Adipocyte (in vitro differentiated cells): ENCODE results near the gene TFCP2.

Source experiments
- DNase-seq: peaks from one replicate; pipeline ENCODE4 v3.0.0-alpha.2; 2015; ENCODE audit warnings: low read depth
- H3K27me3 ChIP-seq: replicated peaks from 2 replicates; pipeline ENCODE4 v1.7.0; 2013; ENCODE audit warnings: mild to moderate bottlenecking, low read length, moderate library complexity; ENCODE audit not compliant: control insufficient read depth, insufficient read depth
- H3K36me3 ChIP-seq: 2 replicates; pipeline ENCODE4 v1.7.0; 2013; ENCODE audit warnings: low read length, mild to moderate bottlenecking, moderate library complexity; ENCODE audit not compliant: control insufficient read depth, insufficient read depth, severe bottlenecking
- H3K4me1 ChIP-seq: 2 replicates; pipeline ENCODE4 v1.7.0; 2013; ENCODE audit warnings: mild to moderate bottlenecking, low read length, moderate library complexity; ENCODE audit not compliant: control insufficient read depth, insufficient read depth
- H3K4me3 ChIP-seq: 2 replicates; pipeline ENCODE4 v1.7.0; 2013; ENCODE audit warnings: mild to moderate bottlenecking, low read length, moderate library complexity
- H3K9ac ChIP-seq: 2 replicates; pipeline ENCODE4 v1.7.0; 2013; ENCODE audit warnings: mild to moderate bottlenecking, low read length, moderate library complexity
- H3K9me3 ChIP-seq: 2 replicates; pipeline ENCODE4 v1.7.0; 2013; ENCODE audit warnings: mild to moderate bottlenecking, low read length, moderate library complexity; ENCODE audit not compliant: control insufficient read depth

Gene TFCP2

DNA sequence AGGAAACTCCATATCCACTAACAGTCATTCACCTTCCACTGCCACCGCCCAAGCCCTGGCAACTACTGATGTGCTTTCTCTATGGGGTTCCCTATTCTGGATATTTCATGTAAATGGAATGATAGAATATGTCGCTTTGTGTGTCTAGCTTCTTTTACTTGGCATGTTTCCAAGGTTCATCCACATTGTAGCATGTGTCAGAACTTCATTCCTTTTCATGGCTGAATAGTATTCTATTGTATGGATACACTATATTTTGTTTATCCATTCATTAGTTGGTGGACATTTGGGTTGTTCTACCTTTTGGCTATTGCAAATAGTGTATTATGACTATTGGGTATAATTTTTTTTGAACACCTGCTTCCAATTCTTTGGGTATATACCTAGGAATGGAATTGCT is 36.3 kb upstream of the TFCP2 start:
- H3K27me3 ChIP-seq, result no peaks in the 10 kb centered on the region
- no peaks in the 10 kb centered on the region for H3K36me3 ChIP-seq
- H3K9me3 ChIP-seq, result no peaks in the 10 kb centered on the region
- DNase-seq, result no peak
- no peak overlapping the region for H3K9ac ChIP-seq
- H3K4me3 ChIP-seq, result no peak overlapping the region
- H3K4me1 ChIP-seq, result peaks cover 5% of the 10 kb centered on the region

DNA sequence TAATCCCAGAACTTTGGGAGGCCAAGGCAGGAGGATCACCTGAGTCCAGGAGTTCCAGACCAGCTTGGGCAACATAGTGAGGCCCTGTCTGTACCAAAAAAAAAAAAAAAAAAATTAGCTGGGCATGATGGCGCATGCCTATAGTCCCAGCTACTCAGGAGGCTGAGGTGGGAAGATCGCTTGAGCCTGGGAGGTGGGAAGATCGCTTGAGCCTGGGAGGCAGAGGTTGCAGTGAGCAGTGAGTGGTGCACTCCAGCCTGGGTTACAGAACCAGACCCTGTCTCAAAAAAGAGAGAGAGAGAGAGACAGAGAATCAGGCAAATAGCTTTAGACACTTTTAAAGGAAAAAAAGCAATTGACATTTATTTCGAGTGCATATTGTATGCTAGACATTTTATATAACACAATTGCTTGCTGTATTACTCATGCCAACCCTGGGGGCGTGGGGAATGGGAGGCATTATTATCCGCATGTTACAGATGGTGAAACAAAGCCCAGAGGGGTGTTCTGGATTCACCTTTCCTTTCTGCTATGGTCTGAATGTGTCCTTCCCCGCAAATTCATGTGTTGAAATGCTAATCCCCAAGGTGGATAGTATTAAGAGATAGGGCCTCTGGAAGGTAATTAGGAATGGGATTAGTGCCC is 35.2 kb upstream of the TFCP2 start:
- Histone ChIP-seq H3K27me3 (no peaks in the 10 kb centered on the region), H3K9me3 (no peaks in the 10 kb centered on the region), H3K4me1 (peaks cover 8% of the 10 kb centered on the region), H3K36me3 (no peaks in the 10 kb centered on the region), H3K4me3 (no peak overlapping the region), H3K9ac (no peak overlapping the region)
- no peak for DNase-seq

GRCh38 chr12:51205350-51205749 is 32.4 kb upstream of the TFCP2 start:
- no peaks in the 10 kb centered on the region for H3K9me3 ChIP-seq
- peaks cover 8% of the 10 kb centered on the region for H3K4me1 ChIP-seq
- no peak overlapping the region for H3K4me3 ChIP-seq

DNA sequence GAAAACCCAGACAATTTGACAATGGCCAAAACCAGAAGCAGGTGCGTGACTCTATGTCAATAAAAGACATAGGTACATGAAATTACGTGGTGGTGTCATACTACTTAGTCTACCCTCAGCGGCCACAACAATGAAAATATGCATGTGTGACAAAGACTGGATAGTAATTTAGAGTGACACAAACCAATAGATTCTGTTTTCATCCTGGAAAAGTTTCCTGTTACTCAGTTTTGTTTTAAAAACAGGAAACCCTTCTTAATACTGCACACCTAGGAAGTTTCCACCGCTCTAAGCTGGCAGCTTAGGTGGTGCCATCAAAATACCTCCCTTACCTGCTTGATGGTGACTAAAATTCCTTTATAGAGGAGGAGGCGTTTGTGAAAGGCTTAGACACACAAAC is 29.8 kb upstream of the TFCP2 start:
- Histone ChIP-seq H3K9ac (no peak overlapping the region), H3K4me1 (peaks cover 8% of the 10 kb centered on the region), H3K9me3 (no peaks in the 10 kb centered on the region), H3K27me3 (no peaks in the 10 kb centered on the region), H3K36me3 (no peaks in the 10 kb centered on the region), H3K4me3 (no peak overlapping the region)
- no peak for DNase-seq

More at GRCh38 chr12:51205350-51205749, 32.4 kb upstream of the TFCP2 start:
- Histone ChIP-seq H3K36me3 (no peaks in the 10 kb centered on the region), H3K9ac (no peak overlapping the region), H3K27me3 (no peaks in the 10 kb centered on the region)
- no peak for DNase-seq

- Histone ChIP-seq H3K36me3 (no peaks in the 10 kb centered on the region), H3K4me3 (no peak overlapping the region), H3K9me3 (no peaks in the 10 kb centered on the region), H3K9ac (no peak overlapping the region), H3K4me1 (peaks cover 8% of the 10 kb centered on the region), H3K27me3 (no peaks in the 10 kb centered on the region)
- no peak for DNase-seq
Observed at GRCh38 chr12:51200806-51201205, 27.9 kb upstream of the TFCP2 start.

DNA sequence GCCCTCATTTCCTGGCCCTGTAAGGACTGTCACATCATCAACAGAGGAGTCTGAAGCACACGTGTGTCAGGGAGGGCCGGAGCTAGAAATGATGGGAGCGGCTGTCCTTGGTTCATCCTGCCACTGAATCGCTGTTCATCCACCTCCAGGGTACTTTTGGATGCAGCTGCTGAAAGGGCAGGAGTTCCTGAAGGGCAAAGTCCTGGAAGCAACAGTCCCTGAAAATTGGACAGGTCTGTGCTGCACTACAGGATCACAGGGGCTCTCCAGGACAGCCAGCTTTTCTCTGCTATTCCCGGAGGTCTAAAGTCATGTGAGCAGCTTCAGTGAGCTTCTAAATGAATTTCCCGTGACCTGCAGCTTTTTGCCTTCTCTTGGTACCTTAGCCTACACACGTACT is 27.2 kb upstream of the TFCP2 start:
- H3K27me3 ChIP-seq, result no peaks in the 10 kb centered on the region
- peaks cover 8% of the 10 kb centered on the region for H3K4me1 ChIP-seq

GRCh38 chr12:51199366-51199945 is 26.5 kb upstream of the TFCP2 start:
- no peak overlapping the region for H3K4me3 ChIP-seq
- no peaks in the 10 kb centered on the region for H3K36me3 ChIP-seq
- H3K27me3 ChIP-seq, result no peaks in the 10 kb centered on the region
- H3K9ac ChIP-seq, result no peak overlapping the region
- no peaks in the 10 kb centered on the region for H3K9me3 ChIP-seq
- DNase-seq, result no peak
- H3K4me1 ChIP-seq, result peaks cover 5% of the 10 kb centered on the region

More for the DNA sequence above, 27.2 kb upstream of the TFCP2 start:
- Histone ChIP-seq H3K9ac (no peak overlapping the region), H3K36me3 (no peaks in the 10 kb centered on the region), H3K4me3 (no peak overlapping the region), H3K9me3 (no peaks in the 10 kb centered on the region)
- no peak for DNase-seq

- Histone ChIP-seq H3K27me3 (no peaks in the 10 kb centered on the region), H3K4me3 (no peak overlapping the region), H3K9ac (no peak overlapping the region), H3K4me1 (no peaks in the 10 kb centered on the region), H3K36me3 (no peaks in the 10 kb centered on the region), H3K9me3 (no peaks in the 10 kb centered on the region)
- no peak for DNase-seq
Observed at GRCh38 chr12:51198568-51199365, 25.8 kb upstream of the TFCP2 start.

- Histone ChIP-seq H3K4me3 (no peak overlapping the region), H3K4me1 (no peaks in the 10 kb centered on the region)
- no peak for DNase-seq
Observed at GRCh38 chr12:51197736-51198567, 25.0 kb upstream of the TFCP2 start.

GRCh38 chr12:51196547-51196946 is 23.6 kb upstream of the TFCP2 start:
- H3K9ac ChIP-seq, result no peak overlapping the region
- DNase-seq, result no peak
- no peaks in the 10 kb centered on the region for H3K9me3 ChIP-seq
- no peaks in the 10 kb centered on the region for H3K36me3 ChIP-seq
- no peaks in the 10 kb centered on the region for H3K27me3 ChIP-seq
- H3K4me3 ChIP-seq, result no peak overlapping the region
- H3K4me1 ChIP-seq, result no peaks in the 10 kb centered on the region

More at GRCh38 chr12:51197736-51198567, 25.0 kb upstream of the TFCP2 start:
- Histone ChIP-seq H3K27me3 (no peaks in the 10 kb centered on the region), H3K36me3 (no peaks in the 10 kb centered on the region), H3K9ac (no peak overlapping the region), H3K9me3 (no peaks in the 10 kb centered on the region)

- Histone ChIP-seq H3K4me3 (no peak overlapping the region), H3K27me3 (no peaks in the 10 kb centered on the region), H3K36me3 (no peaks in the 10 kb centered on the region), H3K4me1 (no peaks in the 10 kb centered on the region), H3K9me3 (no peaks in the 10 kb centered on the region), H3K9ac (no peak overlapping the region)
- no peak for DNase-seq
Observed at GRCh38 chr12:51195841-51196240, 22.9 kb upstream of the TFCP2 start.
